Sigmoid colon (tissue), 7 donors: ENCODE results near the gene PLAAT4. TPM values are rescaled to one million over a fixed set of nuclear protein-coding genes. Genes with fewer than 3 reads are reported as not detected.

Experiments used
- DNase-seq: peaks from one replicate; pipeline ENCODE4 v3.0.0-alpha.2; 2019
- H3K27ac ChIP-seq, 4 donors: fragments of 200-600 bp; sonication (generic); one replicate each; pipeline ENCODE4 v1.5.1; 2016 to 2019; ENCODE audit warnings: mild to moderate bottlenecking in 1 of 4
- H3K27me3 ChIP-seq, 3 donors: fragments of 200-600 bp; sonication (generic); one replicate each; pipeline ENCODE4 v1.5.1; 2019; ENCODE audit warnings: mild to moderate bottlenecking in 1 of 3
- H3K36me3 ChIP-seq, 4 donors: fragments of 200-600 bp; sonication (generic); one replicate each; pipeline ENCODE4 v1.5.1; 2016 to 2019
- H3K4me1 ChIP-seq, 4 donors: fragments of 200-600 bp; sonication (generic); one replicate each; pipeline ENCODE4 v1.5.1; 2017 to 2019
- H3K4me3 ChIP-seq, 4 donors: fragments of 200-600 bp; sonication (generic); one replicate each; pipeline ENCODE4 v1.5.1; 2017 to 2019; ENCODE audit warnings: mild to moderate bottlenecking in 2 of 4, moderate library complexity in 1 of 4
- H3K9me3 ChIP-seq, 4 donors: fragments of 200-600 bp in 3 of 4; sonication (generic) in 3 of 4; one replicate each; pipeline versions ENCODE4 v1.5.1 to v1.6.1; 2013 to 2019
- EP300 ChIP-seq, 4 donors: sonication (generic); formaldehyde crosslinking; IDR thresholded peaks; one replicate each; pipeline ENCODE4 v1.6.1; 2017; ENCODE audit warnings: antibody characterized with exemption in 4 of 4
- POLR2A ChIP-seq, 2 donors: fragments of 450-650 bp; IDR thresholded peaks; one replicate each; pipeline ENCODE4 v1.6.1; 2016; ENCODE audit warnings: antibody characterized with exemption in 2 of 2, mild to moderate bottlenecking in 2 of 2, moderate library complexity in 2 of 2
- POLR2AphosphoS5 ChIP-seq, 4 donors: sonication (generic); formaldehyde crosslinking; IDR thresholded peaks; one replicate each; pipeline ENCODE4 v1.6.1; 2017; ENCODE audit warnings: antibody characterized with exemption in 4 of 4
- WGBS, 2 donors: extraction: QIAGEN DNeasy Blood & Tissue Kit; methylation state at CpG; one replicate each; pipeline ENCODE4 v1.1.7; 2013; 5-methylcytosine and 5-hydroxymethylcytosine counted together
- intact Hi-C: fragments of 100-400 bp; cut with DNase I; formaldehyde crosslinking; loops from one replicate; pipeline ENCODE4 v1.15.1; 2023
- polyA plus RNA-seq, 3 donors: library from polyadenylated mRNA; stranded (reverse); fragments of 200-250 nt; gene quantifications; one replicate each; pipeline ENCODE4 v1.2.3, GENCODE V29; 2013
- total RNA-seq, 4 donors: library from RNA; depleted of rRNA; stranded (reverse); fragments of >200 nt; gene quantifications; one replicate each; pipeline ENCODE4 v1.1.0, GENCODE V29; 2016
- TF ChIP-seq, protein P1 (sequence below), 4 experiments: fragments of 450-650 bp in 3 of 4; fragments of 200-600 bp in 1 of 4; IDR thresholded peaks; one replicate each; pipeline ENCODE4 v1.5.1; 2016 to 2019; ENCODE audit warnings: antibody characterized with exemption in 4 of 4, mild to moderate bottlenecking in 3 of 4, moderate library complexity in 2 of 4
- donor health status: healthy with polysubstance abuse.
- donor health status: Bipolar disorder and iron deficiency.
- donor health status: healthy.

Gene PLAAT4
- total and polyA plus RNA-seq, 7 donors, result 36.7 to 262 (median 49.9) TPM

- TF ChIP-seq POLR2AphosphoS5 (IDR thresholded peaks at IDR 0.05) (no peak), POLR2A (IDR thresholded peaks at IDR 0.05) (no peak), EP300 (IDR thresholded peaks at IDR 0.05) (no peak)
- TF ChIP-seq, protein P1, sequence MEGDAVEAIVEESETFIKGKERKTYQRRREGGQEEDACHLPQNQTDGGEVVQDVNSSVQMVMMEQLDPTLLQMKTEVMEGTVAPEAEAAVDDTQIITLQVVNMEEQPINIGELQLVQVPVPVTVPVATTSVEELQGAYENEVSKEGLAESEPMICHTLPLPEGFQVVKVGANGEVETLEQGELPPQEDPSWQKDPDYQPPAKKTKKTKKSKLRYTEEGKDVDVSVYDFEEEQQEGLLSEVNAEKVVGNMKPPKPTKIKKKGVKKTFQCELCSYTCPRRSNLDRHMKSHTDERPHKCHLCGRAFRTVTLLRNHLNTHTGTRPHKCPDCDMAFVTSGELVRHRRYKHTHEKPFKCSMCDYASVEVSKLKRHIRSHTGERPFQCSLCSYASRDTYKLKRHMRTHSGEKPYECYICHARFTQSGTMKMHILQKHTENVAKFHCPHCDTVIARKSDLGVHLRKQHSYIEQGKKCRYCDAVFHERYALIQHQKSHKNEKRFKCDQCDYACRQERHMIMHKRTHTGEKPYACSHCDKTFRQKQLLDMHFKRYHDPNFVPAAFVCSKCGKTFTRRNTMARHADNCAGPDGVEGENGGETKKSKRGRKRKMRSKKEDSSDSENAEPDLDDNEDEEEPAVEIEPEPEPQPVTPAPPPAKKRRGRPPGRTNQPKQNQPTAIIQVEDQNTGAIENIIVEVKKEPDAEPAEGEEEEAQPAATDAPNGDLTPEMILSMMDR (IDR thresholded peaks at IDR 0.05), result no peak
- no peaks in the 10 kb centered on the region for H3K9me3 ChIP-seq
- 93% methylated on average over 7 of the region's 7 CpGs for WGBS, 2 donors
- no peaks in the 10 kb centered on the region for H3K4me1 ChIP-seq
- no peak overlapping the region for H3K27ac ChIP-seq
- no peaks in the 10 kb centered on the region for H3K27me3 ChIP-seq
- no peak overlapping the region for H3K4me3 ChIP-seq
- no peak for DNase-seq
- intact Hi-C loops, result no loop called here
- no peaks in the 10 kb centered on the region for H3K36me3 ChIP-seq
Observed at GRCh38 chr11:63512816-63513215, 23.8 kb upstream of the PLAAT4 start.

DNA sequence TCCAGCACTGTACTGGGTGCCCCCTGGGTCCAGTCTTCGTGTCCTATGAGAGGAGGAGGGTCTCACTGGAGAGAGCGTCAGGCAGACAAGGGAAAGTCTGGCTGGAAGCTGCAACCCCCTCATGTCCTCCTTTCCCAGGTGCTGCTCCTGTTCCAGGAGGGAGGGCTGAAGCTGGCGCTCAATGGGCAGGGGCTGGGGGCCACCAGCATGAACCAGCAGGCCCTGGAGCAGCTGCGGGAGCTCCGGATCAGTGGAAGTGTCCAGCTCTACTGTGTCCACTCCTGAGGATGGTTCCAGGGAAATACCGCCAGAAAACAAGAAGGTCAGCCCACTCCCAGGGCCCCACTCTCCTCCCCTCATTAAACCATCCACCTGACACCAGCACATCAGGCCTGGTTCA lies 20.5 kb upstream of the PLAAT4 start:
- DNase-seq, result no peak
- H3K4me3 ChIP-seq, result no peak overlapping the region
- TF ChIP-seq, protein P1 (IDR thresholded peaks at IDR 0.05), result no peak
- TF ChIP-seq POLR2A (IDR thresholded peaks at IDR 0.05), result no peak
- no peak for TF ChIP-seq POLR2AphosphoS5 (IDR thresholded peaks at IDR 0.05)
- TF ChIP-seq EP300 (IDR thresholded peaks at IDR 0.05), result no peak
- WGBS, 2 donors, result 95 to 96% methylated on average over 6 of the region's 6 CpGs
- no peak overlapping the region for H3K27ac ChIP-seq
- no peaks in the 10 kb centered on the region for H3K27me3 ChIP-seq
- intact Hi-C loops, result no loop called here
- H3K36me3 ChIP-seq, result no peaks in the 10 kb centered on the region
- no peaks in the 10 kb centered on the region for H3K4me1 ChIP-seq
- H3K9me3 ChIP-seq, result no peaks in the 10 kb centered on the region

DNA sequence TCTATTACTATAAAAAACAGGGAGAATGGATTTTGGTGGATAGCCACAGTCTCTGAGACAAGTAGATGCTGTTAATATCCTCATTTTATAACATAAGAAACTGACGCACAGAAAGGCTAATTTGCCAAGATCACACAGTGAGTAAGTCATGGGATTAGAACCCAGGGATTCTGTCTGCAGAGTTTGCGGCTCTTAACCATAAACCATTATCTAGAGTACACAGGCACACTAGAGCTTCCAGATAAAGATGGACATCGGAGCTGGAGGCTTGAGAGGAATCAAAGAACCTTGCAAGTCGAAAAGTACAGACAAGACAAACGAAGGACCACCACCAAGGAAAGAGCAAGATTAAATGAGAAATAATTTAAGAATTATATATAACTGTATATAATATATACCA lies 19.5 kb upstream of the PLAAT4 start:
- no peaks in the 10 kb centered on the region for H3K9me3 ChIP-seq
- no peaks in the 10 kb centered on the region for H3K4me1 ChIP-seq
- no peaks in the 10 kb centered on the region for H3K36me3 ChIP-seq
- H3K27me3 ChIP-seq, result no peaks in the 10 kb centered on the region
- WGBS, 2 donors, result 91 to 92% methylated on average over 5 of the region's 5 CpGs
- no peak overlapping the region for H3K4me3 ChIP-seq
- intact Hi-C loops, result no loop called here
- no peak overlapping the region for H3K27ac ChIP-seq
- DNase-seq, result no peak
- no peak for TF ChIP-seq POLR2A (IDR thresholded peaks at IDR 0.05)
- TF ChIP-seq EP300 (IDR thresholded peaks at IDR 0.05), result no peak
- TF ChIP-seq POLR2AphosphoS5 (IDR thresholded peaks at IDR 0.05), result no peak
- TF ChIP-seq, protein P1 (IDR thresholded peaks at IDR 0.05), result no peak

- Histone ChIP-seq H3K4me3 (no peak overlapping the region), H3K9me3 (no peaks in the 10 kb centered on the region), H3K4me1 (no peaks in the 10 kb centered on the region), H3K27ac (no peak overlapping the region), H3K36me3 (no peaks in the 10 kb centered on the region), H3K27me3 (no peaks in the 10 kb centered on the region)
- 24 to 65% methylated on average over 1 of the region's 1 CpG for WGBS, 2 donors
- DNase-seq, result no peak
- intact Hi-C loops, result no loop called here
- TF ChIP-seq POLR2AphosphoS5 (IDR thresholded peaks at IDR 0.05) (no peak), POLR2A (IDR thresholded peaks at IDR 0.05) (no peak), EP300 (IDR thresholded peaks at IDR 0.05) (no peak)
- TF ChIP-seq, protein P1 (IDR thresholded peaks at IDR 0.05), result no peak
Observed at GRCh38 chr11:63518548-63518947, 18.1 kb upstream of the PLAAT4 start.

DNA sequence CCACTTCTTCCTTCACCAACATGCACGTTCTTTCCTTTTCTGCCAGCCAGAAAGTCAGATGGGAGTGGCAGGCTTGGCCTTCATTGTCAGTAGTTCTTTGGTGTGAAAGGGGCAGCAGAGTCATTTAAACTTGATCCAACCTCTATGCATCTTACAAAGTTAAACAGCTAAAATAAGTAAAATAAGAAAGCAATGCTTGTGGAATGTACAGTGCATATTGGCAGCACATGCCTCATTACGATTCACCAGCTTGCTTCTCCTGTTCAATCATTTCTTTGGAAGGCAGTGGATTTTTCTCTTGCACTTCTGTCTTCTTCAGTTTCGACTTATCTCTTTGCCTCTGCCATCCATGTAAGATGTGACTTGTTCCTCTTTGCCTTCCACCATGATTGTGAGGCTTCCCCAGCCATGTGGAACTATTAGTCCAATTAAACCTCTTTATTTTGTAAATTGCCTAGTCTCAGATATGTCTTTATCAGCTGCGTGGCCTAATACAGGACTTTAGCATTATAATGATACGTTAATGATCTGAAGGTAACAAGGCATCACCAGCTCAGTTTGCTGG lies 15.9 kb upstream of the PLAAT4 start:
- 89 to 92% methylated on average over 5 of the region's 5 CpGs for WGBS, 2 donors
- Histone ChIP-seq H3K4me1 (no peaks in the 10 kb centered on the region), H3K9me3 (no peaks in the 10 kb centered on the region), H3K36me3 (no peaks in the 10 kb centered on the region), H3K27me3 (no peaks in the 10 kb centered on the region), H3K27ac (no peak overlapping the region), H3K4me3 (no peak overlapping the region)
- TF ChIP-seq EP300 (IDR thresholded peaks at IDR 0.05), result no peak
- TF ChIP-seq POLR2AphosphoS5 (IDR thresholded peaks at IDR 0.05), result no peak
- TF ChIP-seq, protein P1 (IDR thresholded peaks at IDR 0.05), result no peak
- TF ChIP-seq POLR2A (IDR thresholded peaks at IDR 0.05), result no peak
- DNase-seq, result no peak
- intact Hi-C loops, result no loop called here
